ENCODE data around the gene PDK2.

GRCh38 chr17:50091918-50092285 lies 3.2 kb upstream of the PDK2 start:
- no peak for TF ChIP-seq EZH2phosphoT487 (IDR thresholded peaks at IDR 0.05; ENCODE audit: insufficient read depth, low read depth)
- no peak for TF ChIP-seq EZH2 (IDR thresholded peaks at IDR 0.05; ENCODE audit: insufficient read depth, poor library complexity, severe bottlenecking)

Measured in GM23248 (cell line).